ENCODE results near the gene PAPSS2.
"Not testable (repeated sequence)": the region's sequence is repeated elsewhere in the genome, so short reads cannot be mapped to it uniquely, and the experiment has no call there.

The PAPSS2 gene

DNA sequence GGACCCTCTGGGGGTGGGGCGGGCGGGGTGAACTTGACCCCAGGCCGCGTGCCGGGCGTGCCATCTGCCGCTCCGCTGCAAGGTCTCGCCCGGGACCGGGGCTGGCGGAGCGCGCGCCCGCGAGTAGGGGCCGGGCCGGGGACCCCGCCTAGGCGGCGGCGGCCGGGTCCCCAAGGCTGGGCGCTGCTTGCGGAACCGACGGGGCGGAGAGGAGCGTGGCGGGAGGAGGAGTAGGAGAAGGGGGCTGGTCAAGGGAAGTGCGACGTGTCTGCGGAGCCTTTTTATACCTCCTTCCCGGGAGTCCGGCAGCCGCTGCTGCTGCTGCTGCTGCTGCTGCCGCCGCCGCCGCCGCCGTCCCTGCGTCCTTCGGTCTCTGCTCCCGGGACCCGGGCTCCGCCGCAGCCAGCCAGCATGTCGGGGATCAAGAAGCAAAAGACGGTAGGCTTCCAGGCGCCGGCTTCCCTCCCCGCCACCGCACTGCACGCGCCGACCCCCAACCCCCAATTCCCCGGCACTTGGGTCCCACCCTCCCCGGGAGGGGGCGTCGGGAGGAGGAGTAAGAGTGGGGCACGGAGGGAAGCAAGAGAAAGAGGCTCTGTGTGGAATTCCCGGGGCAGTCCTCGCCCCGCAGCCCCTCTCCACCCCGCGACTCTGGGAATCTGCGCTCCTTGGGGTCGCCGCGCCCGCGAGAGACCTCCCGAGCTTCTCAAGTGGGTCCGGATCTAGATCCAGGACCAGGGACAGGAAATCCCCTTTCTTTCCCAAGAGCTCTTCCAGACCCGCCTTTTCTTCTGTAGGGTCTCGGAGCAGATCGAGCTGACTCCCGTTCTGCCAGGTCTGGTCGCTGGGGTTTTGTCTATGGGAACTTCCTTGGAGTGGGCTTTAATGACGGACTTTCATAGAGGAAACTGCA lies at the start of gene PAPSS2:
TSS of gene PAPSS2 (plus strand) at position 308 of the 913 bp plus-strand sequence. CDS start at position 412, 104 bp downstream.
- H3K4me3 ChIP-seq (ENCODE audit: low read depth, low read length) = peak within 1 kb of the TSS; percentile 43
- no peak for DNase-seq (ENCODE audit: low read depth)
- TF ChIP-seq, protein P1, sequence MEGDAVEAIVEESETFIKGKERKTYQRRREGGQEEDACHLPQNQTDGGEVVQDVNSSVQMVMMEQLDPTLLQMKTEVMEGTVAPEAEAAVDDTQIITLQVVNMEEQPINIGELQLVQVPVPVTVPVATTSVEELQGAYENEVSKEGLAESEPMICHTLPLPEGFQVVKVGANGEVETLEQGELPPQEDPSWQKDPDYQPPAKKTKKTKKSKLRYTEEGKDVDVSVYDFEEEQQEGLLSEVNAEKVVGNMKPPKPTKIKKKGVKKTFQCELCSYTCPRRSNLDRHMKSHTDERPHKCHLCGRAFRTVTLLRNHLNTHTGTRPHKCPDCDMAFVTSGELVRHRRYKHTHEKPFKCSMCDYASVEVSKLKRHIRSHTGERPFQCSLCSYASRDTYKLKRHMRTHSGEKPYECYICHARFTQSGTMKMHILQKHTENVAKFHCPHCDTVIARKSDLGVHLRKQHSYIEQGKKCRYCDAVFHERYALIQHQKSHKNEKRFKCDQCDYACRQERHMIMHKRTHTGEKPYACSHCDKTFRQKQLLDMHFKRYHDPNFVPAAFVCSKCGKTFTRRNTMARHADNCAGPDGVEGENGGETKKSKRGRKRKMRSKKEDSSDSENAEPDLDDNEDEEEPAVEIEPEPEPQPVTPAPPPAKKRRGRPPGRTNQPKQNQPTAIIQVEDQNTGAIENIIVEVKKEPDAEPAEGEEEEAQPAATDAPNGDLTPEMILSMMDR (IDR thresholded peaks at IDR 0.05; ENCODE audit: control insufficient read depth, extremely low read depth, insufficient read depth) = no peak

GRCh38 chr10:87611341-87611740 lies 48.3 kb upstream of the PAPSS2 start:
- not testable (repeated sequence) for DNase-seq (ENCODE audit: low read depth); H3K4me3 ChIP-seq (ENCODE audit: low read depth, low read length)

DNA sequence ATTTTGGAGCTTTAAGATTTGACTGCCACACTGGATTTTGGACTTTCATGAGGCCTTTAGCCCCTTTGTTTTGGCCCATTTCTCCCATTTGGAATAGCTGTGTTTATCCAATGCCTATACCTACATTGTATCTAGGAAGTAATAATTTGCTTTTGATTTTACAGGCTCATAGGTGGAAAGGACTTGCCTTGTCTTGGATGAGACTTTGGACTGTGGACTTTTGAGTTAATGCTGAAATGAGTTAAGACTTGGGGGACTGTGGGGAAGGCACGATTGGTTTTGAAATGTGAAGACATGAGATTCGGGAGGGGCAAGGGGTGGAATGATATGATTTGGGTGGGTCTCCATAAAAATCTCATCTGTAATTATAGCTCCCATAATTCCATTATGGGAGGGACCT lies 47.6 kb upstream of the PAPSS2 start:
- H3K4me3 ChIP-seq (ENCODE audit: low read depth, low read length) = no peak overlapping the region
- DNase-seq (ENCODE audit: low read depth) = no peak
- TF ChIP-seq, protein P1 (IDR thresholded peaks at IDR 0.05; ENCODE audit: control insufficient read depth, extremely low read depth, insufficient read depth) = no peak

- H3K4me3 ChIP-seq (ENCODE audit: low read depth, low read length) = no peak overlapping the region
- no peak for DNase-seq (ENCODE audit: low read depth)
- TF ChIP-seq, protein P1 (IDR thresholded peaks at IDR 0.05; ENCODE audit: control insufficient read depth, extremely low read depth, insufficient read depth) = no peak
These were observed 45.9 kb upstream of the PAPSS2 start for GRCh38 chr10:87613751-87614150.

DNA sequence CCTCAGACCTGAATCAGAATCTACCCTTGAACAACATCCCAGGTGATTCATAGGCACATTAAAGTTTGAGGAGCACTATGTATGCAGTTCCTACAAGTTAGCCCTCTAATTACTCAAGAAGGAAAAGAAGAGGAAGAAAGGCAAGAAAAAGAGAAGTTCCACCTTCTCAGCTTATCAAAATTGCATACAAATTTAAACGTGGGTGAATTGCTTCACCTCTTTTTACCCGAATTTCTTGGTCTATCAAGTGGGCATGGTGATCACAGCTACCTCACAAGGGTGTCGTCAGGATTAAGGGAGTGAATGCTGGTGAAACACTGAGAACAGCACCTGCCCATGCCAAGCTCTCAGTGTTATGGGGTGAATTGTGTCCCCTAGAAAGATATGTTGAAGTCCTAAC lies 43.8 kb upstream of the PAPSS2 start:
- no peak overlapping the region for H3K4me3 ChIP-seq (ENCODE audit: low read depth, low read length)
- DNase-seq (ENCODE audit: low read depth) = no peak
- TF ChIP-seq, protein P1 (IDR thresholded peaks at IDR 0.05; ENCODE audit: control insufficient read depth, extremely low read depth, insufficient read depth) = no peak

DNA sequence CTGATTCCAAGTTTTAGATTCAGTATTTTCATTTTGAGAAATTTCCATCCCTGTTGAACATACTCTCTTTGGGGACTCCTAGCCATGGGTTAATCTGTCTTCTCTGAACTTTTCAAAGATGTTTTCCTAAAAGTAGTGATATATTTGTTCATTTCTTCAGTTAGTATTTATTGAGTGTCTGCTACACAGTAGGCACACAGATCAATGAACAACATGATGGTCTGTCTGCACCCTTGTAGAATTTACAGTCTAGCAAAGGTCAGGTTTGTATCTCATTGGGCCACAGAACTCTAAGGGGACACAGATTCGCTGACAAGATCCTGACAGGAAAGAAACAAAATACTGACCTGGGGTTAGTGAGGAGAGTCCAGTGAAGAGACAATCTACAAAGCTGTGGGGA lies 42.2 kb upstream of the PAPSS2 start:
- DNase-seq (ENCODE audit: low read depth) = no peak
- TF ChIP-seq, protein P1 (IDR thresholded peaks at IDR 0.05; ENCODE audit: control insufficient read depth, extremely low read depth, insufficient read depth) = no peak
- H3K4me3 ChIP-seq (ENCODE audit: low read depth, low read length) = no peak overlapping the region

GRCh38 chr10:87618566-87619423 lies 40.9 kb upstream of the PAPSS2 start:
- no peak overlapping the region for H3K4me3 ChIP-seq (ENCODE audit: low read depth, low read length)
- TF ChIP-seq, protein P1 (IDR thresholded peaks at IDR 0.05; ENCODE audit: control insufficient read depth, extremely low read depth, insufficient read depth) = no peak
- DNase-seq (ENCODE audit: low read depth) = no peak

Data from LNCaP clone FGC (cell line).